ENCODE results near the gene PRAC2. TPM values are rescaled to one million over a fixed set of nuclear protein-coding genes. Genes with fewer than 3 reads are reported as not detected.

PRAC2 gene
- total RNA-seq, 1 donor from 2014 or later, result not detected

GRCh38 chr17:48760411-48760810 lies 37.4 kb downstream of the PRAC2 start:
- no peak for DNase-seq (ENCODE audit: low read depth)
- Histone ChIP-seq H3K36me3 (ENCODE audit: control insufficient read depth, insufficient read depth, low read length) (no peaks in the 10 kb centered on the region), H3K4me3 (ENCODE audit: low read depth, low read length) (no peak overlapping the region), H3K27me3 (ENCODE audit: control insufficient read depth, insufficient read depth, low read length) (peaks cover 11% of the 10 kb centered on the region)
- TF ChIP-seq CTCF (IDR thresholded peaks at IDR 0.05; ENCODE audit: insufficient read depth, low read length, severe bottlenecking), result no peak
- FAIRE-seq, result no peak

DNA sequence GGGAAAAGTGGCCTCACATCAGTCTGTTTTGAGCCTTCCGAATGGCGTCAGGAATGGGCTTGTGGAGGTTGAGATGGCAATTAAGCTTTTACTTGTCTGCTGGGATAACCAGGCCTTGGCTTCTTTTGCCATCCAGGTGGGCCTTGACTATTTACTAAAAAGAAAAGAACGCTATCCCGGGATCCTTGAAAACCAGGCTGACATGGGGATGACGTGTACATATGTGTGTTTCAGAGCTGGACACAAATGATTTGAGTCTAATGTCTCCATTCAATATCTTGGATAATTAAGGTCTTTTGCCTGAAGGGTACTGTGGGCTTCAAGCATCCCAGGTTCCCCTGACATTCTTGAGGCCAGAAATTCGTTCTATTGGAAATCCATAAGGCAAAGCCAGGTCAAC lies 38.1 kb downstream of the PRAC2 start:
- Histone ChIP-seq H3K4me3 (ENCODE audit: low read depth, low read length) (no peak overlapping the region), H3K27me3 (ENCODE audit: control insufficient read depth, insufficient read depth, low read length) (peaks cover 11% of the 10 kb centered on the region), H3K36me3 (ENCODE audit: control insufficient read depth, insufficient read depth, low read length) (no peaks in the 10 kb centered on the region)
- FAIRE-seq (no peak), DNase-seq (ENCODE audit: low read depth) (no peak)
- TF ChIP-seq CTCF (IDR thresholded peaks at IDR 0.05; ENCODE audit: insufficient read depth, low read length, severe bottlenecking), result no peak

- peaks cover 3% of the 10 kb centered on the region for H3K27me3 ChIP-seq (ENCODE audit: control insufficient read depth, insufficient read depth, low read length)
- H3K36me3 ChIP-seq (ENCODE audit: control insufficient read depth, insufficient read depth, low read length), result no peaks in the 10 kb centered on the region
- FAIRE-seq (no peak), DNase-seq (ENCODE audit: low read depth) (no peak)
- no peak overlapping the region for H3K4me3 ChIP-seq (ENCODE audit: low read depth, low read length)
- TF ChIP-seq CTCF (IDR thresholded peaks at IDR 0.05; ENCODE audit: insufficient read depth, low read length, severe bottlenecking), result no peak
Measured at GRCh38 chr17:48767263-48767774, 44.3 kb downstream of the PRAC2 start.

GRCh38 chr17:48769009-48769675 lies 46.2 kb downstream of the PRAC2 start:
- Histone ChIP-seq H3K36me3 (ENCODE audit: control insufficient read depth, insufficient read depth, low read length) (no peaks in the 10 kb centered on the region), H3K4me3 (ENCODE audit: low read depth, low read length) (no peak overlapping the region), H3K27me3 (ENCODE audit: control insufficient read depth, insufficient read depth, low read length) (peaks cover 2% of the 10 kb centered on the region)
- FAIRE-seq, result peak; percentile 18
- no peak for DNase-seq (ENCODE audit: low read depth)
- no peak for TF ChIP-seq CTCF (IDR thresholded peaks at IDR 0.05; ENCODE audit: insufficient read depth, low read length, severe bottlenecking)

GRCh38 chr17:48770954-48771353 lies 48.0 kb downstream of the PRAC2 start:
- H3K27me3 ChIP-seq (ENCODE audit: control insufficient read depth, insufficient read depth, low read length), result peaks cover 2% of the 10 kb centered on the region
- H3K4me3 ChIP-seq (ENCODE audit: low read depth, low read length), result no peak overlapping the region
- TF ChIP-seq CTCF (IDR thresholded peaks at IDR 0.05; ENCODE audit: insufficient read depth, low read length, severe bottlenecking), result no peak
- DNase-seq (ENCODE audit: low read depth) (no peak), FAIRE-seq (no peak)
- no peaks in the 10 kb centered on the region for H3K36me3 ChIP-seq (ENCODE audit: control insufficient read depth, insufficient read depth, low read length)

- no peak for TF ChIP-seq CTCF (IDR thresholded peaks at IDR 0.05; ENCODE audit: insufficient read depth, low read length, severe bottlenecking)
- DNase-seq (ENCODE audit: low read depth), result no peak
- no peaks in the 10 kb centered on the region for H3K36me3 ChIP-seq (ENCODE audit: control insufficient read depth, insufficient read depth, low read length)
- no peak overlapping the region for H3K4me3 ChIP-seq (ENCODE audit: low read depth, low read length)
- FAIRE-seq, result no peak
- H3K27me3 ChIP-seq (ENCODE audit: control insufficient read depth, insufficient read depth, low read length), result no peaks in the 10 kb centered on the region
Measured at GRCh38 chr17:48773245-48773644, 50.3 kb downstream of the PRAC2 start.
